HG02973 (cell line): ENCODE data around the gene STK24.
A peak's percentile ranks its signal among the peaks of the same experiment; 100 is the strongest.
"Not testable (repeated sequence)": the region's sequence is repeated elsewhere in the genome, so short reads cannot be mapped to it uniquely, and the experiment has no call there.

Experiments used
- ATAC-seq: cut with Tn5 transposase; IDR thresholded peaks from one replicate; pipeline ENCODE4 v1.9.1; 2021; ENCODE audit warnings: moderate library complexity; ENCODE audit not compliant: unreplicated experiment

STK24 gene

GRCh38 chr13:98576963-98577835 lies at the start of gene STK24:
STK24 (minus strand) TSS chr13:98577107; CDS start chr13:98576786, 321 bp downstream.
- peak; percentile 59 for ATAC-seq

- no peak for ATAC-seq
Observed at GRCh38 chr13:98626298-98626935, 49.5 kb upstream of the STK24 start.

DNA sequence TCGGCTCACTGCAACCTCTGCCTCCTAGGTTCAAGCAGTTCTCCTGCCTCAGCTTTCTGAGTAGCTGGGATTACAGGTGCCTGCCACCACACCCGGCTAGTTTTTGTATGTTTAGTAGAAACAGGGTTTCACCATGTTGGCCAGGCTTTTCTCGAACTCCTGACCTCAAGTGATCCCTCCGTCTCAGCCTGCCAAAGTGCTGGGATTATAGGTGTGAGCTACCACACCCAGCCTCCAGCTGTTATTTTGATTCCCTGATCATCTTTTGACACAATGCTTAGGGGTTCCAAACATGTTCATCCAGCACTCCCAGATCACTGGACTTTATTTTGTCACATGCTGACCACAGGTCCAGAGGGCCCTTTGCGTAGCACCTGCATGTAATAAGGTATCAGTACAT lies 47.7 kb upstream of the STK24 start:
- not testable (repeated sequence) for ATAC-seq

GRCh38 chr13:98622931-98623331 lies 46.0 kb upstream of the STK24 start:
- no peak for ATAC-seq

GRCh38 chr13:98619556-98619955 lies 42.6 kb upstream of the STK24 start:
- no peak for ATAC-seq

DNA sequence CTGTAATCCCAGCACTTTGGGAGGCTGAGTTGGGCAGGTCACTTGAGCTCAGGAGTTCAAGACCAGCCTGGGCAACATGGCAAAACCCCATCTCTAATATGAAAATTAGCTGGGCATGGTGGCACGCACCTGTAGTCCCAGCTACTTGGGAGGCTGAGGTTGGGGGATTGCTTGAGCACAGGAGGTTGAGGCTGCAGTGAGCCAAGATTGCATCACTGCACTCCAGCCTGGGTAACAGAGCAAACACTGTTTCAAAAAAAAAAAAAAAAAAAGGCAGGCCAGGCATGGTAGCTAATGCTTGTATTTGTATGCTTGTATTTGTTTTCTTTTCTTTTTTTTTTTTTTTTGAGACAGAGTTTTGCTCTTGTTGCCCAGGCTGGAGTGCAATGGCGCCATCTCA lies 38.7 kb upstream of the STK24 start:
- not testable (repeated sequence) for ATAC-seq

- no peak for ATAC-seq
Observed at GRCh38 chr13:98613591-98613990, 36.7 kb upstream of the STK24 start.

- ATAC-seq = no peak
Observed at GRCh38 chr13:98609756-98610155, 32.8 kb upstream of the STK24 start.

DNA sequence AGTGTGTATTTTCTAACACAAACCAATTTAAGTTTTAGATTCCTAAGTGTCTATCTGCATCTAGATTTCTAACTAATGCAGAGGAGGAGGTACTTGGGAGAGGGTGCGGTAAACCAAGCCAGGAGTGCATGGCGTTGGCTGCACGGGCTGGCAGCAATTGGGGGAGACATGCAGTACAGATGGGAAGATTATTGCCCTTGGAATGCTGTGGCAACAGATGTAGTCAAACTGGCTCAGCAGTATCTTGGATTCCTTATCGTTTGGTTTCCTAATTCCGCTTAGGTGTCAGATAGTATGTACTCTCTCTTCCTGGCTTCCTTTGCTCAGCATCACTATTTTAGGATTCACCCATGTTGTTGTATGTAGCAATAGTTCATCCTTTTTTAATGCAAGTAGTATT lies 29.4 kb upstream of the STK24 start:
- no peak for ATAC-seq

GRCh38 chr13:98599502-98600328 lies 22.8 kb upstream of the STK24 start:
- ATAC-seq = no peak

DNA sequence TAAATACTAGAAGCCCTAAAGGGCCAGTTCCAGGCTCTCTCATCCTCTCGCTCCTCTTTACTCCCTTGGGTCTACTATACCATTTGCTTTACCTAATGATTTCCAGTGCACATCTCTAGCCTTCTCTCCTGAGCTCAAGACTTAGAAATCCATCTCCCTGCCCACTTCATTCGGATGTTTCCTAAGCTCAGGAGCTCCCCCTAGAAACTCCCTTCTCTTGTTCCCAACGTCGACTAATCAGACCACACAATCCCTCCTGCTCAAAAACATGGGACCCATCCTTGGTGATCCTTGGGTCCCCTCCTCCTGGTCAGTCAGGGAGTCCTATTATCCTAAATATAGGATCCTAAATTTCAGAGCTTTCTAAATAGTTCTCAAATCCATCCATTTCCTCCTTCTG lies 21.1 kb upstream of the STK24 start:
- ATAC-seq = no peak

GRCh38 chr13:98595134-98595533 lies 18.2 kb upstream of the STK24 start:
- no peak for ATAC-seq

GRCh38 chr13:98592362-98592732 lies 15.4 kb upstream of the STK24 start:
- no peak for ATAC-seq

- no peak for ATAC-seq
Observed at GRCh38 chr13:98591721-98592361, 14.9 kb upstream of the STK24 start.

- not testable (repeated sequence) for ATAC-seq
Observed at GRCh38 chr13:98590471-98590870, 13.6 kb upstream of the STK24 start.

GRCh38 chr13:98589516-98589915 lies 12.6 kb upstream of the STK24 start:
- not testable (repeated sequence) for ATAC-seq

DNA sequence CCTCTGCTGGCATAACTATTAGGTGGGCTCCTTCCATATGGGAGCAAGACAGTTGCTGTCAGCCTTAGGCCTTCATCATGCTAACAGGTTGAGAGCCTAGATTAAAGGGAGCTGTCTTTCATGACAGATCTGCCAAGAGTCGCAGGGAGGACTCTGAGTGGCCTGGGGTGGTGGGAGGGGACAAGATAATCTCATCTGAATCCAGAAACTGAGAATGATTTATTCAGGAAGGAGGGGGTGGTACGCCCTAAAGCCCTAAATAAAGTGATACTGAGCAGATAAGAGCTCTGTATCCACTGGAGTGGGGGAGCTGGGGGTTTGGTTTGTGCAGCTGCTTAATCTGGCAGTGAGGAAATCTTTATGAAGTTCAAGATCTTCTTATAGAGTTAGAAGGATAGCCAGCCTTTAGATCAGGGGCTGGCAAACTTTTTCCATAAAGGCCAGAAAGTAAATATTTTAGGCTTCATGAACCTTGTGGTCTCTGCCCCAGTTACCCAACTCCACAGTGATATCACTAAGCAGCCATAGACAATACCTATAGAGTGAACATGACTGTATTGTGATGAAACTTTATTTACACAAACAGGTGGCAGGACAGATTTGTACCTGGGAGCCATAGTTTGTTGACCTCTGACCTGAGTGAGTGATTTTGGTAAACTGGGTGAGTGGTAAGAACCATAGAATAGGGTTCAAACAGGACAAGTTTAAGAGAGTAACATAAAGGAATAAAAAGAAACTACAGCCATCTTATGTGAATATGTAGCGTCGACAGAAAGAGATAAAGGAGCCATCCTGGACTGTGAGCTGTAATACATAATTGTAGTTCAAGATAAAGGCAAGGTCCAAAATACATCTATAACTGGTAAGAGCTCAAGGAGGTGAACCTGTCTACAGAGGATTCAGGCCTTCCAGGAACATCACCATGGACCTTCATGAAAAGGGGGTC lies 9.8 kb upstream of the STK24 start:
- ATAC-seq = no peak

DNA sequence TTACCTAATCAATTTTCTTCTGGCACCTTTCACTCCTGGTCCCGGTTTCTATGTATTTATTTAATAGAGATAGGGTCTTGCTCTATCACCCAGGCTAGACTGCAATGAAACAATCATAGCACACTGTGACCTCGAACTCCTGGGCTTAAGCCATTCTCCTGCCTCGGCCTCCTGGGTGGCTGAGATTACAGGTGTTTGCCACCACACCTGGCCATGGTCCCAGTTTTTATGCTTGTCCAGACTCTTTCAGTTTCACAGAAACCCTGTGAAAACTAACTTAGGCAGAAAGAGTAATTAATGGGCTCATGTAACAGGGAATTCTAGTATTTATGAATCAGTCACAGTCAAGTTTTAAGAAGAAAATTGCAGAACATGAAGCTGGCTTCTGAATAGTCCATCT lies 9.0 kb upstream of the STK24 start:
- ATAC-seq = no peak

DNA sequence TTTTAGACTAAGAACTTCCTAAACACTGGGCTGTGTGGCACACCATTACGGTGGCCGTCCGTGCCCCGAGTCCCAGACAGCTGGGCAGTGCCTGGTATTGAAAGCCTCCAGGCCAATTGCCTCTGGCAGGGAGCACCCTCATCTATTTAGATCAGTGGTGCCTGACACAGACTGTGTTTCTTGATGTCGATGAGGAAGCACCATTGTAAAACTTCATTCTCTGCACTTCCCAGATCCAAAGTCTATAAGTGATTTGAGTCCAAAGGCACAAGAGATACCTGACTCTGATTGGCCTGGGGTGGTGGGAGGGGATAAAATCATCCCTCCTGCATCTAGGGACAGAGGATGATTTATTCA lies 8.5 kb upstream of the STK24 start:
- no peak for ATAC-seq
